Measurements from ENCODE around the gene SNAI3.

DNA sequence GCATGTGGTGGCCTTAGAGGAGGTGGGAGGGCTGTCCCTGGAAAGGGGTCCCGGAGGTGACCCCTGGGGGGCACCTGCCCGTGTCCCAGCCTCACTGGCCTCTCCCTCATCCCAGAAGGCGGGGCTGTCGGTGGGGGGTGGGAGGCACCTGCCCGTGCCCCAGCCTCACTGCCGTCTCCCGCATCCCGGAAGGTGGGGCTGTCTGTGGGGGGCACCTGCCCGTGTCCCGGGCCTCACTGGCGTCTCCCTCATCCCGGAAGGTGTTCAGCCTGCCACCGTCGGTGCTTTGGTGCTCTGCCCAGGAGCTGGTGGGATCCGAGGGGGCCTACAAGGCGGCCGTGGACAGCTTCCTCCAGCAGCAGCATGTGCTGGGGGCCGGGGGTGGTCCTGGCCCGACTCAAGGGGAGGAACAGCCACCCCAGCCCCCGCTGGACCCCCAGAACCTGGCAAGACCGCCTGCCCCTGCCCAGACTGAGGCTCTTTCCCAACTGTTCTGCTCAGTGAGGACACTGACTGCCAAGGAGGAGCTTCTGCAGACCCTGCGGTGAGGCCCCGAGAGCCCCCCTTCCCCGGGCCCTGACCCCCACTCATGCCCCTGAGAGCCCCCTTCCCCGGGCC is 26.2 kb upstream of the SNAI3 start:
- no peak for TF ChIP-seq TAF1 (IDR thresholded peaks at IDR 0.05; ENCODE audit: borderline replicate concordance, insufficient read depth, low read length)
- TF ChIP-seq, protein P1, sequence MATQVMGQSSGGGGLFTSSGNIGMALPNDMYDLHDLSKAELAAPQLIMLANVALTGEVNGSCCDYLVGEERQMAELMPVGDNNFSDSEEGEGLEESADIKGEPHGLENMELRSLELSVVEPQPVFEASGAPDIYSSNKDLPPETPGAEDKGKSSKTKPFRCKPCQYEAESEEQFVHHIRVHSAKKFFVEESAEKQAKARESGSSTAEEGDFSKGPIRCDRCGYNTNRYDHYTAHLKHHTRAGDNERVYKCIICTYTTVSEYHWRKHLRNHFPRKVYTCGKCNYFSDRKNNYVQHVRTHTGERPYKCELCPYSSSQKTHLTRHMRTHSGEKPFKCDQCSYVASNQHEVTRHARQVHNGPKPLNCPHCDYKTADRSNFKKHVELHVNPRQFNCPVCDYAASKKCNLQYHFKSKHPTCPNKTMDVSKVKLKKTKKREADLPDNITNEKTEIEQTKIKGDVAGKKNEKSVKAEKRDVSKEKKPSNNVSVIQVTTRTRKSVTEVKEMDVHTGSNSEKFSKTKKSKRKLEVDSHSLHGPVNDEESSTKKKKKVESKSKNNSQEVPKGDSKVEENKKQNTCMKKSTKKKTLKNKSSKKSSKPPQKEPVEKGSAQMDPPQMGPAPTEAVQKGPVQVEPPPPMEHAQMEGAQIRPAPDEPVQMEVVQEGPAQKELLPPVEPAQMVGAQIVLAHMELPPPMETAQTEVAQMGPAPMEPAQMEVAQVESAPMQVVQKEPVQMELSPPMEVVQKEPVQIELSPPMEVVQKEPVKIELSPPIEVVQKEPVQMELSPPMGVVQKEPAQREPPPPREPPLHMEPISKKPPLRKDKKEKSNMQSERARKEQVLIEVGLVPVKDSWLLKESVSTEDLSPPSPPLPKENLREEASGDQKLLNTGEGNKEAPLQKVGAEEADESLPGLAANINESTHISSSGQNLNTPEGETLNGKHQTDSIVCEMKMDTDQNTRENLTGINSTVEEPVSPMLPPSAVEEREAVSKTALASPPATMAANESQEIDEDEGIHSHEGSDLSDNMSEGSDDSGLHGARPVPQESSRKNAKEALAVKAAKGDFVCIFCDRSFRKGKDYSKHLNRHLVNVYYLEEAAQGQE (IDR thresholded peaks at IDR 0.05; ENCODE audit: insufficient read depth in 1 of 2, low read depth in 2 of 2, low read length in 2 of 2): no peak
- TF ChIP-seq SIN3A (IDR thresholded peaks at IDR 0.05; ENCODE audit: borderline replicate concordance, insufficient read depth, low read length): no peak

Measured in PFSK-1 (cell line).